22Rv1 (cell line): ENCODE measurements around the gene CCDC196.

ENCODE experiments used
- CTCF ChIP-seq: fragments of 450-650 bp; IDR thresholded peaks from 2 replicates; pipeline ENCODE4 v1.5.1; 2017; ENCODE audit warnings: mild to moderate bottlenecking
- ZFX ChIP-seq: fragments of 450-650 bp; IDR thresholded peaks from 2 replicates; pipeline ENCODE4 v1.6.1; 2017; ENCODE audit warnings: antibody characterized with exemption, borderline replicate concordance

- TF ChIP-seq CTCF, result no peak
- TF ChIP-seq ZFX, result no peak
Observed at GRCh38 chr14:66477567-66477966, 8.6 kb upstream of the CCDC196 start.
